GM18909 (cell line): ENCODE data around the gene KCNMA1.

Experiments used
- ATAC-seq: cut with Tn5 transposase; IDR thresholded peaks from one replicate; pipeline ENCODE4 v1.9.1; 2021; ENCODE audit warnings: mild to moderate bottlenecking; ENCODE audit not compliant: unreplicated experiment, poor library complexity

KCNMA1 gene

DNA sequence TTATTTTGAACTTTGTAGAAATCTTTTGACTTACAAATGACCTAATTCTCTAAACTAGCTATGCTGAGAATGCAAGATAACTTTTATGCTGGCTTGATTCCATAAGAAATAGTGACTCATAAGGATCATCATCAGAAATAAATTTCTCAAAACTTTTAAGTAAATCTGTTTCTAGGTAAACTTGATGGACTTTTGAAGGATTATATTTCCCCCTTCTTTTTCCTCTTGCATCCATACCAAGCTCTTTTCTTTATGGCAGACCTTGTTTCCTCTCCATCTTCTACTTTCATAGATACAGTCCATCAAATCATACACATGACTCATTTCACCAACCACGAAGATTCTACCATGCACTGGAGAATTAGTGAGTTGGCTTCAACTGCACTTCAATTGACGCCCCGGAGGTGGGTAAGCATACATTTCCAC is 336.3 kb downstream of the KCNMA1 start:
- ATAC-seq, result no peak

DNA sequence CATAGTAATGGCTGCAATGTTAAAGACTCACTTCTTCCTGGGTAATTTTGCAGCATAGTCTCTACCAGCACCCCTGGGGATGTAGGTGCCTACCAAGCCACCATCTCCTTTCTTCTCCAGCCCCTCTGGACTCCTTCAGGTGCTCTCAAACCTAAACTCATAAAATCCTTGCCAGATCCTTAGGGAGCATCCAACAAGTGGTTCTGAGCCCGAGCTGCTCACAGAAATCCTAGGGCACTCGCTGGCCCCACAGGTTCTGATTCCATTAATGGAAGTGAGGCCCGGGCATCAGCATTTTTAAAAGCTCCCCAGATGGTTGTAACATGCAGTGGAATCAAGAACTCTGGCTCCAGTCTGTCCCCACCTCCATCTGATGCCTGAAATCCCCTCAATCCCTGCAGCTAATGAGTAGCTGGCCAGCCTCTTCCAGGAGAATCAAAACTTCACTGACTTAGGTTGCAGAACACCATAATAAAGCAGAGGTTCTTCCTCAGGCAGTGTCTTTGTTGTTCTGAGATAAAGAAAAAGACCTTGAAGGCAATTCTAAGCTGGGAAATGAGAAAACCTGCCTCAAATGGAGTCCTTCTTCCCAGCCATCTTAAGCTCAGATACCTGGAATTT is 336.8 kb downstream of the KCNMA1 start:
- ATAC-seq, result no peak

DNA sequence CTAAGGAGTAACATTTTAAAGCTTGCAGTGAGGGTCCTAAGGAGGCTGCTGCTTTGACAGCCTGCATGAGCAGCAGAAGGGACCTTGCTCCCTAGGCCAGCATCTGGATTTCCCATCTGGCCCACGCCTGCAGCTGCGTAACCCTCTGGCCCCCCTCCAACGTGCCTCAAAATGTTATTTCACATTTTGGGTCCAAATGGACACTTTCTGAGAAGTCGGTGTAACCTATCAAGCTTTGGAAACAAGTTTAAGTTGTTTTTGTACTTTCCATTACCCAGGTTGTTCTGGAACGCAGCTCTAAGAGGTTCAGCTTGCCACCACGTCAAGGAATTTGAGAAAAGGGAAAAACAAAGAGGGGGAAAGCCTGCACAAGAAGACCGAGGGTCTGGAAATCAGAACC is 338.3 kb downstream of the KCNMA1 start:
- ATAC-seq, result no peak

GRCh38 chr10:77297393-77297739 is 340.2 kb downstream of the KCNMA1 start:
- no peak for ATAC-seq

DNA sequence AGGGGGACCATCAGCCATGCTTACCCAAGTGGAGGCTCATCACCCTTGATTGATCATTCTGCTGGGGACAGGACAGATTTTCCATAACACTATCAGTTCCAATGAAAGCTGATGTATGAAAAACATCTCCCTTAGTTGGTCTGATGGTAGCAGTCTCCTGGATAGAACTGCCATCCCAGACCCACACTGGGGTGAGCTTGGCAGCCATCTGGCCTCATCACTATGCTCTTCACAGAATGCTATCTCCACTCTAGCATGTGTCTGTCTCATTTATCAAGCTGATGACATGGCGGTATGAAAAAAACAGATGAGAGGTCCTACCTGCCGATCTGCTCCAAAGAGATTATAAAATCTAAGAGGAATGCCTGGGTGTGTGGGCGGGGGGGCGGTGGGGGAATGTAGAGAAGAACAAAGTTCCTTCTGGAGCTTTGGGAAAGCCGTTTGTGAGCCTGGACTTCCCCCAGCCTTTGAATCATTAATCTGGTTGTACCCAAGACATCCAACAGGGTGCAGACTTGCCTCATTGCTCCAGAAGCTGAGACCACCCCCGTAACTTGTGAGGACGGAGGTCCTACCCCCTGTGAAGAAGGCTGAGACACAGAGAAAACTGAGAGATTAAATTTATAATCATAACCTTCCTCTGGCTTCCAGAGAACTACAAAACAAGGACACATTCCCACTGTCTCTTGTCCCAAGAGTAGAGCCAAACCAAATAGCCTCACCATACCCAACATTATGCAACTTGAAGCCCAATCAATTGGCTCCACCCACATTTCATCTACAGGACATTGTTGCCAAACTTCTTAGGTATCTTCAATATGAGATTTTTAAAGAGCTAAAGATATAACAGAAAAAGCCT is 340.8 kb downstream of the KCNMA1 start:
- ATAC-seq, result no peak

DNA sequence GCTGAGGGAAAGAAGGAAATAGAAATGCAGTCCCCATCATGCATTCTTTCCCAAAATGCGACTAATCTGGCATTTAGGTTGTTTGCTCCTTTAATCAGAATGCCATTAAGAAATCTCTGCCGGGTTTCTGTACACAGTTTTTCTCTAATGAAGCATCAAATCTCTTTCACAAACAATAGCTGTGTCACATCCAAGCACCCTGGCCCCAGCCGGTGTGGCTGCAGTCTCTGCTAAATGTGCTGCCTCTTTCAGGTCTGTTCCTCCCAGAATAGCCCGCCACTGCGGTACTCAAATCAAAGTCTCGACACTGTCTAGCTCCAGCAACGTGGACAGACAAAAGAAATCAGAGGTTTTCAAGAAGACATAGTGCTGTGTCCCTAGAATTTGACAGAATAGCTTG is 343.8 kb downstream of the KCNMA1 start:
- ATAC-seq, result no peak

GRCh38 chr10:77293347-77293746 is 344.3 kb downstream of the KCNMA1 start:
- ATAC-seq, result no peak

DNA sequence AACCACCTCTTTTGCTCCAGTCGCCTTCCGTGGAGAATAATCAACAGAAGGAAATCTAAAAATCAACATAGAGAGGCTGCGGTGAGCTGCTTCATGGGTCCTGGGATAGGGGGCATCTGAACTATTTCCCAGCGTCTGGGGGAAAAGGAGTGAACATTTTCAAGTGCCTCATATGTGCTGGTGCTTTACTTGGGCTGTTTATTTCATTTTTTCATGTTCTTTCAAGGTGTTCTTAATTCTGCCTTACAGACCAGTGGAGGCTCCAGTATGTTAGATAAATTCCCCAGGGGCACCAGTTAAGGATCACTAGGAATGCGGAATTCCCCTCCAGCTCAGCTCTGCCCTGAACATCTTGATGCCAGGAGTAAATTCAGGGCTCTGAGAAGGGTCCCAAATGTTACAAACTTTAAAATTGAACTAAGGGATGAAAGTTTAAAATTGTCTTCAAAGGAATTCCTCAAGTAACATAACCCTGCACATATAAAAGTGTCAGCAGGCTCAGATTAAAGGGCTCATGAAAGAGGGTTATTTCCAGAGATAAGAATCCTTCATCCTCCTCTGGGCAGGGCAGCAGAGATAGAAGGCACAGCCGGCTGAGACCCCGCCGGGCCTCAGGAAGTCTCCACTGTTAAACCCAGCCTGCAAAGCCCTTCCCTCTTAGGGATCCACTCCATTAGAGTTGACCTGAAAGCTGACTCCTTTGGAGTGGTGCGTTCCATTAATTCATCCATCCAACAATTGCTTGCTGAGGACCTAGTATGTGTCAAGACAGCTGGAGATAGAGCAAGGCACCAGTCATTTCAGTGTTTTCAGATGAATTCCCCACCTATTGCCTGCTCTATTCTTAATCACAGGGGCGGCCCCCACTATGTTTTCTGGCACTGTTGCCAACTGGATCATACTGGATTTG is 345.8 kb downstream of the KCNMA1 start:
- no peak for ATAC-seq

DNA sequence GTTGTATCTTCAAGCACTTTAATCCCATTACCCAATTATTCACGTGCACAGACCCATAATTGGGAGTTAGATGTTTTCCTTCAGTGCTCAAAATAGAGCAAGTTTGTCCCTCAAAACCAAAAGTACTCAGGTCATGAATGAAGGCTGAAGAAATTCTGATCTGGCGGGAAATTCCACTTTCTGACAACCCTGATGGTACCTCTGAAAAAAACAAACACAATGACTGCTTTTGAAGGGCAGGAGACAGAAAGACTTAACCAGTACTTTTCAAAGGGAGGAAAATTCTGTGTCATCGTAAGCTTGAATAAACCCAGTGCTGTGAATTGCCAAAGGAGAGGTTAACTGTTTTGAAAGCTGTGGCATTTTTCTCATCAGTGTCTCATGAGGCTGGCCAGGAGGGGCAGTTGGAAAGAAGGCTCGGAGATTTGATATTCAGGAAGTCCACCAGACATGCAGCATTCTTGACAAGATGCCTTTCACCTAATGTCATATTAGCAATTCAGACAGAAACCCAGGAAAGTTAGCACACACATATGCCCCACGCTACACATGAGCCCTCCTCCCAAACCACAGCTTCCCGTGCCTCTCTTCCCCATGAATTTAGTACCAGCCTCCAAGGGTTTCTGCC is 347.0 kb downstream of the KCNMA1 start:
- no peak for ATAC-seq

- no peak for ATAC-seq
These were observed 347.8 kb downstream of the KCNMA1 start for GRCh38 chr10:77289790-77290189.

DNA sequence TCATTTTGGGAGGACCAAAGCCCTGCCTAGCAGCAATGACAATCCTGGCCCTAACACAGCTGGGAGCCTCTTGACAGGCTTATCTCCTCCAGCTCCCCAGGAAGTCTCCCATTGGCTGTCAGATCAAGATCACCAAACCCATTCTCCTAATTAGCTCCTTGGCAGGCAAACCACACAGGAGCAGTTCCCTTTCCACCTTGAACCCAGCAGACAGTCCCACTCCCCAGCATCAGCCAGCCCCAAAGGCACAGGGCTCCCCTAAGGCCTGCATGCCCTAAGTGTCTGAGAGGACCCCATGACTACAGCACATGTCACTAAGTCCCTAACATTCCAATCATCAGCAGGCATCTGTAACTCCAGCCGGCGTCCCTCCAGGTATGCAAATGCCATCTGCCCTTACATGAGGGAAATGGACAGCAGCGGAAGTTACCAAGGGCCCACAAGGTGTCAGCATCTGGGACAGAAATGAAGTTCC is 348.5 kb downstream of the KCNMA1 start:
- ATAC-seq, result no peak

DNA sequence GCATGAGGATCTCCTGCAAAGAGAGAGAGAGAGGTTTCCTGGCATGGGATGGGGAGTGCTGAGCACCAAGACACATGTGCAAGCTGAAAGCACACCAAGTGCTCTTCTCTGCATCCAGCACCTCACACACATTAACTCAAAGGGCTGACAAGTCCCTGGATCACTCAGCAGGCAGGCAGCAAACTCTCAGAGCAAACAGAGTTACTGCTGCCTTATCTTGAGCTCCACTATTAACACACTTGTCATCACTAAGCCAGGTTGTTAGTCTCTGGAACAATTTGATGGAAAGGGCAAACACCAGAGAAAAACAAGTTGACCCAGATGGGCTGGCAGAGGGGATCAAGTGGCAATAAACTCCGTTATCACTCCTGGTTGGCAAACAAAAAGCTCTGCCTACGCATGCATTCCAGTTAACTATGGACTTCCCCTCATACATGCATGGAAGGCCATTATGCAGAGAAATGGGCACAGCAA is 349.9 kb downstream of the KCNMA1 start:
- no peak for ATAC-seq

DNA sequence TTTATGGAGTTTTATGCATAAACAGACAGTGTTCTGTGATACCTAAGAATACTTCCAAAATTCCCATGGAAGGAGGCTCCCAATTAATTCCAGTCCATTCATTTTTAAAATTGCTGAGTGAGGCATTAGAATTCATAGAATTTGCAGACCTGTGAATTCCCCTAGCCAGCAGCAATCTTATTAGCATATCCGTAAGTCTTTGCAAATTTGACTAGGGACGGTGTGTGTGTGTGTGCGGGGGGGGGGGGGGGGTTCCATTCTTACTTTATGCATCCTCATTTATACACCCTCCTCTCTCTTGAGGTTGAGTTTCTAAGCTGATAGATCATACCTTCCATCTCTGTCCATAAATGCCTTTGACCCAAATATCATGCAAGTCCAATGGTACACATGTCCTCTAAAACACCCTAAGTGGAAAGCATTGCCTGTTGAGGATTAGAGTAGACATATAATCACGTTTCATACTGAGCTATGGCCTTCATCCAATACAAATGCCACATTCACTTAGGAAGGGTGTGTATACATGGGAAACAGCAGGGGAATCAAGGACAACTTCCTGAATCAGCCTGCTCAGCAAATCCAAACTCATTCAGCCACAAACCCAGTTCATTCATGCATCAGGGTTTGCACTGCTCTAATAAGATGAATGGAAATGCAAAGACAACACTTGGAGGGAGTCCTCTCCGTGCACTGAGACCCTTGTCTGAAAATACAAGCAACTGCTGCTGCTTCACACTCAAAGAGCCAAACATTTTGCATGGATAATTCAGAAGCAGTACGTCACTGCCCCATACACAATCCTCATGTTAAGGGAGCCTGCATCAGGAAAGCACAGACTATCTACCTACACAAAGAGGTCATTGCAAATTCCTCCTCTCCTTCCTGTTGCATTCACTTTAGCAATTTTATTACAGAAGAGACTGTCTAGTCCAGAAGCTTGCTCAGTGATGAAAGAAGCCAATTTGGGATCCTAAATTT is 350.8 kb downstream of the KCNMA1 start:
- ATAC-seq, result no peak

- no peak for ATAC-seq
These were observed 352.0 kb downstream of the KCNMA1 start for GRCh38 chr10:77285529-77286182.

- ATAC-seq, result no peak
These were observed 352.8 kb downstream of the KCNMA1 start for GRCh38 chr10:77284797-77285196.

DNA sequence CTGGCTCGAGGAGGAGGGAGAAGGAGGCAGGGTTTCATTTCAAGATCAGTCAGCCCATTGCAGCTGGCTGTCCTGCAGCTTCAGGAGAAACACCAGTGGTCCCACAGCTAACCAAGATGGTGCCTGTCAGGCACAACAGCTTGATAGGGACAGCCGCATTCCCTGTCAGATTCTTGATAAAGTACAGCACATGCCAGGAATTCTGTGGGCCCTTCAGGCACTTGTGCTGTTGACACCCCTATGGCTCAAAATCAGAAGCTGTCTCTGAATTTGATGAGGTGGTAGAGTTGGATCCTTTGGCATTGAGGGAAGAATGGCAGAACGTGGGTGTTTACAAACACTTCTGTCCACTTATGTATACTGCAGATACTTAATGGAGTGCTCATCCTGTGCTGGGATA is 354.3 kb downstream of the KCNMA1 start:
- no peak for ATAC-seq

DNA sequence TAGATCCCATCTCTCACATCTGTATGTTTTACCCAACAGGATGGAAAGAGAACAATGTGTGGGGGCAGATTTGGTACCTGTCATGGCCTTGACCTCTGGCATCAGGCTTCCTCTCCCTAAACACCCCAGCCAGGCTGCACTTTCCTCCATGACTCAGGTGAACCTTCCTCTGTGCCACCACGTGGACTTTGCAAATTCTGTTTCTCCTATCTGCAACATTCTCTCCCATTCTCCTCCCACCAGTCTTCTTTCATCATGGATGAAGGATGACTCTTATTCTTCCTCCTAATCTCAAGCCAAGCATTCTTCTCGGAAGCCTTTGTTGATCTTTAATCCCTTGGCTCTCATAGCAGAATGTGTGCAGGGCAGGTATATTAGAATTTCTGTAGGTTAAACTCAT is 355.4 kb downstream of the KCNMA1 start:
- no peak for ATAC-seq

- ATAC-seq, result no peak
These were observed 355.9 kb downstream of the KCNMA1 start for GRCh38 chr10:77281719-77282118.

DNA sequence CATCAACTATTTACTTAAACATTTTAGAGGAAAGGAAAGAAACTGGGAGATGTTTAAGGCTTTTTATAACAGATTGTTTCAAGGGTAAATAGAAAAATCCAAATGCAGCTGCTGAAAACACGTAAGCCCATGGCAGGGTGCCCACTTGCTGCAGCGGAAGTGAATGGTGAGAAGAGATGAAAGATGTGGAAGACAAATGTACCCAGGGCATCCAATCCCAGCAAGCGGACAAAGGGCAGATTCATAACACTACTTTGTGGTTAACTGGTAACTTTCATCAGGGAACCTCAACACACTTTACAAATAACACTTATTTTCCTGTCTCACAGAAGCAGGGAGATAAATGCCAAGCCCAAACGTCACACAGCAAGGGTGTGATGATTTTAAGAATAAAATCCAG is 358.4 kb downstream of the KCNMA1 start:
- no peak for ATAC-seq
